Subcutaneous adipose tissue (tissue), 4 donors: Measurements from ENCODE around the gene RAB11FIP5. TPM values are rescaled to one million over a fixed set of nuclear protein-coding genes. Genes with fewer than 3 reads are reported as not detected.

Experiments used
- total RNA-seq, 4 donors: library from RNA; depleted of rRNA; stranded (reverse); fragments of >200 nt; gene quantifications; one replicate each; pipeline ENCODE4 v1.1.0, GENCODE V29; 2016
- TF ChIP-seq, protein P1 (sequence below): fragments of 450-650 bp; IDR thresholded peaks from one replicate; pipeline ENCODE4 v1.5.1; 2016; ENCODE audit warnings: low read depth, mild to moderate bottlenecking, control low read depth, antibody characterized with exemption, moderate library complexity

RAB11FIP5 gene
- total RNA-seq, 4 donors from 2014 or later = 12.2 to 21.1 (median 15.5) TPM

DNA sequence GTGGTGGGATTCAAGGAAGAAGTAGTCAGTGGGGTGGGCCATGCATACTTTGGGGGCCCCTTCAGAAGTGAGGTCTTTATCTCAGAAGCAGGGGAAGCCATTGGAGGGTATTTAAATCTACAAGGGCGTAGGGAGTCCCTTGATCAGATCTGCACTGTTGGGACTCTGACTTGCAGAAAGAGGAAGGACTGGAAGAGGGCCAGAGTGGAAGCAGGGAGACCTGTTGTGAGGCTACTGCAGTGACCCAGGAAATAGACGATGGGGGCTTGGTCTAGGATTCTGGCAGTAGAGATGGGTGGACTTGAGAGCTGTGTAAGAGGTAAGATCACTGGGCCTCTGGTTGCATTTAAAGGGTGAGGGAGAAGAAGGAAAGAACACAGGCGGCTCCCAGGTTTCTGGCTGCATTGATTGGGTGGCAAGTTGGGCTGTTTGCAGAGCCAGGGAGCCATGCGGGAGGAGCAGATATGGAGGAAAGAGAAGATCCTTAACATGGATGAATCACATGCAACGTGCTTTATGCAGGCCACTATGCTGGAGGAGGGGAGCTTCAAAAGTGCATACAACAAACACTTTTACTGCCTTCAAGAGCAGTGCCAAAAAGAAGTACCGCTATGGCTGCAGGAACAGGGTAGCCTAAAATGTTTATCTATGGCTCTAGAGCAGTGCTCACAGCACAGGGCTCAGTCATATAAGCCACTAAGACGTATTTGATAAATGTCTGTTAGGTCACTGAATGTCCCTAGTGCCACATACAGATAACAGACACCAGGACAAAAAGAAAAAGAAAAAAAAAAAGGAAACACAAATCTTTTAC is 43.5 kb downstream of the RAB11FIP5 start:
- TF ChIP-seq, protein P1, sequence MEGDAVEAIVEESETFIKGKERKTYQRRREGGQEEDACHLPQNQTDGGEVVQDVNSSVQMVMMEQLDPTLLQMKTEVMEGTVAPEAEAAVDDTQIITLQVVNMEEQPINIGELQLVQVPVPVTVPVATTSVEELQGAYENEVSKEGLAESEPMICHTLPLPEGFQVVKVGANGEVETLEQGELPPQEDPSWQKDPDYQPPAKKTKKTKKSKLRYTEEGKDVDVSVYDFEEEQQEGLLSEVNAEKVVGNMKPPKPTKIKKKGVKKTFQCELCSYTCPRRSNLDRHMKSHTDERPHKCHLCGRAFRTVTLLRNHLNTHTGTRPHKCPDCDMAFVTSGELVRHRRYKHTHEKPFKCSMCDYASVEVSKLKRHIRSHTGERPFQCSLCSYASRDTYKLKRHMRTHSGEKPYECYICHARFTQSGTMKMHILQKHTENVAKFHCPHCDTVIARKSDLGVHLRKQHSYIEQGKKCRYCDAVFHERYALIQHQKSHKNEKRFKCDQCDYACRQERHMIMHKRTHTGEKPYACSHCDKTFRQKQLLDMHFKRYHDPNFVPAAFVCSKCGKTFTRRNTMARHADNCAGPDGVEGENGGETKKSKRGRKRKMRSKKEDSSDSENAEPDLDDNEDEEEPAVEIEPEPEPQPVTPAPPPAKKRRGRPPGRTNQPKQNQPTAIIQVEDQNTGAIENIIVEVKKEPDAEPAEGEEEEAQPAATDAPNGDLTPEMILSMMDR = no peak

- TF ChIP-seq, protein P1 = no peak
Measured at GRCh38 chr2:73068147-73068546, 44.6 kb downstream of the RAB11FIP5 start.

DNA sequence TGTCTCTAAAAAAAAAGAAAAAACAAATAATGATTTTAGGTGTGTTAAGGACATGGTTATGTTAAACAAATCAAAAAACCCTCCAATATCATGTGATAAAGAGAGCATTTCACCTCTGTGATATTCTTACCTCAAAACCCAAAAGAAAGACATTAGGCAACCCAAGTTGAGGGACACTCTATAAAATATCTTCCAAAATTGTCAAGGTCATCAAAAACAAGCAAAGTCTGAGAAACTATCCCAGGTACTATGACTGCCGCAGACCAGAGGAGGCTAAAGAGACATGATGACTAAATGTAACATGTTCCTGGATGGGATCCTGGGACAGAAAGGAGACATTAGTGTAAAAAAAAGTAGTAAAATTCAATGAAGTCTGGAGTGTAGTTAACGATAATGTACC is 45.7 kb downstream of the RAB11FIP5 start:
- TF ChIP-seq, protein P1 = no peak

GRCh38 chr2:73063909-73064875 is 48.6 kb downstream of the RAB11FIP5 start:
- TF ChIP-seq, protein P1 = no peak

DNA sequence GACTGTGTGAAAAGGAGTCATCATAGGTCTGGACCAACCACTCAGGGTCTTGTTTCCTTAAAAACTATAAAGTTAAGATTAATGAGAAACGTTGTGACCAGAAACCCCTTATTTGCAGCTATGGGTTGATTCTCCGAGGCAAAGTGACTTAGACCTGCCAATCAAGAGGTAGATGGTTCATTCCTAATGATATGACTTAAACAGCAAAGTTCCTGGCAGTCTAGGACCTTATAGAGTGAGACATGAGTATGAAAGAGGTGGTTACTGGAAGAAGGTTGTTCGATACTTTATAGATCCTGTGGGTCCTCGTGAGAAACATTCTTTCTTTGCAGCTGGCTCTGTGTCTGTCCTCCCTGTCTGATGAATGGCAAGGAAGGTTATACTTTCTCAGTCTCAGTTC is 49.3 kb downstream of the RAB11FIP5 start:
- TF ChIP-seq, protein P1 = no peak

DNA sequence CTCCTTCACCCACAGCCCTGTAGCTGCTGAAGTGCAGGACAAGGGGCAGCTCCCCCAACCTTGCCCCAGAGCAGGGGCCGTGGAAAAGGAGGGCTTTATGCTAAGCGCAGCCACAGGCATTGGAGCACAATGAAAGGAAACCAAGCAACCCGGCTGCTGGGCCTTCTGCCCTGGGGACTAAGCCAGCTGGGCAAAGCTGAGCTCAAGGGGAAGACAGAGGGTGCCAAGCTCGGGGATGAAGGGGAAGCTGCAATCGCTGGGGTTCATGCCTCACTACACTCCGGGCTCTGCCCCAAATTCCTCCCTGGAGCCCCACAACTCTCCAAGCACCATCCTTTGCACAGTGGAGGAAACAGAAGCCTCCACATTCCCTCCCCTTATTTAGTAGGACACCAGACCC is 53.6 kb downstream of the RAB11FIP5 start:
- TF ChIP-seq, protein P1 = no peak

DNA sequence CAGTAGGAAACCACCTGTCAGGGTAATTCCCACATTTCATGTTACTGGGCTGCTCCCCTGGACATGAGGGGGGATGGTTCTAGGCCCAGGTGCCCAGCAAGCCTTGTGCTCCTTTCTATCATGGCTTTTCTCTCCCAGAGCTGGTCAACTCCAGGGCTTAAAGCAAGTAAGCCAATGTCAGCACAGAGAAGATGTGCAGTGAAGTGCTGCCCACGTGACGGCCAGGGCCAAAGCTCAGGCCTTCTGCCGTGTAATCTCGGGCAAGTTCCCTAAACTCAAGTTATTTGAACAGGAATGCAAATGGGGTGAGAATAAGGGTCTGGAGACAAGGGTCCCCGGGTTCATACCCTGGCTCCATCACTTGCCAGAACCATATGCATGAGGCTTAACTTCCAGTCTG is 57.8 kb downstream of the RAB11FIP5 start:
- TF ChIP-seq, protein P1 = no peak
